Measurements from ENCODE around the gene NFKBIB.
"Not testable (repeated sequence)": the region's sequence is repeated elsewhere in the genome, so short reads cannot be mapped to it uniquely, and the experiment has no call there.

NFKBIB gene

DNA sequence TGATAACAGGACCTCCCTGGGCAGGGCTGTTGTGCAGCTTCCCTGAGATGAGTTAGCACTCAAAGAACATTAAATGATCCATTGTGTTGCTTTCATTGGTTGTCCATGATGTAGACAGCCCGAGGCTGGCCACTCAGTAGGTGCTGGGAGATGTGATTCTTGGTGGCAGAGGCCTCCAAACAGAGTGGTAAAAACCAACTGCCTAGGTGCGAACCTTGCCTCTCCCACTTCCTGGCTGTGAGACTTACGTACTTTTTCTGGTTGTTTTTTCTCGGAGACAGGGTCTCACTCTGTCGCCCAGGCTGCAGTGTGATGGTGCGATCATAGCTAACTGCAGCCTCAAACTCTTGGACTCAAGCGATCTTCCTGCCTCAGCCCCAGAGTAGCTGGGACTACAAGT, 24.6 kb downstream of the NFKBIB start:
- DNase-seq (ENCODE audit: low read depth in 2 of 2, low spot score in 1 of 2): no peak

DNA sequence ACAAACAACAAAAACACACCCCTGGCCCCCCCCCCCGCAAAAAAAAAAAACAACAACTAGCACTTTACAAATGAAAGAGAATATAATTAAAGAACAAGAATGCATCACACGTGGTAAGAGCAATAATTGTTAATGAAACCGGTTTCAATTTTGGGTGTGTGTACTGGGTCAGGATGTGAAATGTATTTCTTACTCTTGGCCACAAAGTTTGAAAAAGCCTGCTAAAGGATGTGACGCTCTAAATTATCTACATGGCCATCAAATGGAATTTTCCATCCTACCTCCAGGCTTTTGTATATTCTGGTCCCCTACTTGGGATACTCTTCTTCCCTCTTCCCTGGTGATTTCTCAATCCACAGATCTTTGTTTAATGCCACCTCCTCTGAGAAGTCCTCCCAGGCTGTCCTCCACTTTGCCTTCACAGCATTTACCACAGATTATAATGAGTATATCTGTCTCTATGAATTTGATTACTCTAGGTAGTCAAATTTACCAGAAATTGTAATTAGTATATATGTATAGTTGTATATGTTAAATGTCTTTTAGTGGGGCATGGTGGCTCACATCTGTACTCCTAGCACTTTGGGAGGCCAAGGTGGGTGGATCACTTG, 28.7 kb downstream of the NFKBIB start:
- DNase-seq (ENCODE audit: low read depth in 2 of 2, low spot score in 1 of 2): no peak

- peak in 1 of 2 donors; percentile 86 for DNase-seq (ENCODE audit: low read depth in 2 of 2, low spot score in 1 of 2)
These were observed 30.4 kb downstream of the NFKBIB start, which contains the start of gene SARS2 for GRCh38 chr19:38929929-38930775. Gene SARS2, minus strand, starts transcription at chr19:38930763. Its CDS starts 27 bp downstream, at chr19:38930736.

GRCh38 chr19:38930776-38931520, 31.2 kb downstream of the NFKBIB start, which contains the start of gene MRPS12:
Gene MRPS12, plus strand, starts transcription at chr19:38930944. Its CDS starts 351 bp downstream, at chr19:38931295.
- DNase-seq (ENCODE audit: low read depth in 2 of 2, low spot score in 1 of 2): peak; percentile 92 to 95

- no peak for DNase-seq (ENCODE audit: low read depth in 2 of 2, low spot score in 1 of 2)
These were observed 31.7 kb downstream of the NFKBIB start for GRCh38 chr19:38931521-38931793.

- no peak for DNase-seq (ENCODE audit: low read depth in 2 of 2, low spot score in 1 of 2)
These were observed 32.8 kb downstream of the NFKBIB start for GRCh38 chr19:38932425-38933179.

DNA sequence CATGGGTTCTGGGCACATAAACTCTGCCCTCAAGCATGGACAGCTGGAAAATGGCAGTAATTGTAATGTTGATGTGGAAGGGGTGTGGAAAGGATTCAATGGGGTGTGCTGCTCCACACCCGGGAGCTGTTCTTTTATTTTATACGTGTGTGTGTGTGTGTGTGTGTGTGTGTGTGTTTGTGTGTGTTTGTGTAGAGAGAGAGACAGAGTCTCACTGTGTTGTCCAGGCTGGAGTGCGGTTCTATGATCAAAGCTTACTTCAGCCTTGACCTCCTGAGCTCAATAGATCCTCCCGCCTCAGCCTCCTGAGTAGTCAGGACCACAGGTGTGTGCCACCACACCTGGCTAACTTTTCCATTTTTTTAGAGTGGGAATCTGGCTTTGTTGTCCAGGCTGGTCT, 33.8 kb downstream of the NFKBIB start:
- DNase-seq (ENCODE audit: low read depth in 2 of 2, low spot score in 1 of 2): no peak

DNA sequence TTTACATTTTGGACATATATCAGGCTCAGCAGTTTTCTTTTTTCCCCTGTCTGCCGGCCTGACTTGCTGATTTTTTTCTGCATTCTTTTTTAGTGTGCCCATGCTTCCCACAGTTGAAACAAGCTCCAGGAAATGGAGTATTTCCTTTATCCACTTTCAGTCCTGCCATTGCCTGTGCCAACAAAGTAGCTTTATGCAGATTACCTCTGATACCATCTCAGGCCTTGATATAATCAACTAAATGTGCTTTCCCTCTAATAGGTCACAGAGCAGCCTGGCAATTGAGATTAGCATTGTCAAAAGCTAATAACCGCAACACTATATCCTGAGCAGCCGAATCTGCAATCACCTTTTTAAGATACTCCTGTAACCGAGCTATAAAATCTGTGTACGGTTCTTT, 40.2 kb downstream of the NFKBIB start:
- no peak for DNase-seq (ENCODE audit: low read depth in 2 of 2, low spot score in 1 of 2)

GRCh38 chr19:38941466-38941865, 41.7 kb downstream of the NFKBIB start:
- not testable (repeated sequence) for DNase-seq (ENCODE audit: low read depth in 2 of 2, low spot score in 1 of 2)

- no peak for DNase-seq (ENCODE audit: low read depth in 2 of 2, low spot score in 1 of 2)
These were observed 42.2 kb downstream of the NFKBIB start for GRCh38 chr19:38941979-38942378.

DNA sequence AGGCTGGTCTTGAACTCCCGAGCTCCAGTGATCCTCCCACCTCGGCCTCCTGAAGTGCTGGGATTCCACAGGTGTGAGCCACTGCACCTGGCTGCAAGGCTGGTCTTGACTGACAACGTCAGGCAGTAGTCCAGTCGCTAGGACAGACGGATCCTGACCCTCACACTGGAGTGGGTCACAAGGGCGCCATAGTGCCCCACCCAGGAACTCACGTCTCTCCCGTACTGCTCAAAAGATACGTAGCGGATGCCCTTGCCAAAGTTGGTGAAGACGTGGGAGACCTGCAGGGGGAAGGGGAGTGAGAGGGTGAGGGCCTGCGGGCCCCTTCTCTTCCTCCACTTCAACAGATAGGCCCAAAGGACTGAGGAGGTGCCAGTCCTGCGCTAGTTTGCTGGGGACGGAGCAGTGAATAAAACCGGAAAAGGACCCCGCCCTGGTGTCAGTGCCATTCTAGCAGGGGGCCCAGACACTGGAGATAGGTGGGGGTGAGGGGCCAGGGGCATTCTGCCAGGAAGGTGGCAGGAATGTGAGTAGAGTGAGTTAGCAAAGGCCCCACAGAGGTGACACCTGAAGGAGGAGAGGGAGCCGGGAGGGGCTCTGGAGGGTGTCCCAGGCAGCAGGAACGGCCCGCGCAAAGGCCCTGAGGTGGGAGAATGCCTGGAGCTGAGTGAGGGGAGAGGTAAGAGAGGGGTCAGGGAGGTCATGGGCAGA, 42.9 kb downstream of the NFKBIB start:
- no peak for DNase-seq (ENCODE audit: low read depth in 2 of 2, low spot score in 1 of 2)

DNA sequence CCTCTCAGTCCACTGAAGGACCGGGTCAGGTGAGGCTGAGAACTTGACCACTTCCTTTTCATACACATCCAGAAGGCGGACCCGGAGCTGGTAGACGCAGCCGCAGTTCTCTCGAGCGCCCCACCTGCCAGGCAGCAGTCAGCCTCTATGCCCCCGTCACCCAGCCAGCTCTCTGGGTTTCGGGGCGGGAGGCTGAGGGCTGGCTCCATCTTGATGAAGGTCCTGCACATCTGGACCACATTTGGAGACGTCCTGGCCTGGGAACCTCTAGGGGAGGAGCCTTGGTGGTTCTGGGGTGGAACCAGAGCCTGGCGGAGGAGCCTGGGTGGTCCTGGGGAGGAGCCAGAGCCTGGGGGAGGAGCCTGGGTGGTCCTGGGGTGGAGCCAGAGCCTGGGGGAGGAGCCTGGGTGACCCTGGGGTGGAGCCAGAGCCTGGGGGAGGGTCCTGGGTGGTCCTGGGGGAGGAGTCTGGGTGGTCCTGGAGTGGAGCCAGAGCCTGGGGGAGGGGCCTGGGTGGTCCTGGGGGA, 45.3 kb downstream of the NFKBIB start:
- DNase-seq (ENCODE audit: low read depth in 2 of 2, low spot score in 1 of 2): no peak

DNA sequence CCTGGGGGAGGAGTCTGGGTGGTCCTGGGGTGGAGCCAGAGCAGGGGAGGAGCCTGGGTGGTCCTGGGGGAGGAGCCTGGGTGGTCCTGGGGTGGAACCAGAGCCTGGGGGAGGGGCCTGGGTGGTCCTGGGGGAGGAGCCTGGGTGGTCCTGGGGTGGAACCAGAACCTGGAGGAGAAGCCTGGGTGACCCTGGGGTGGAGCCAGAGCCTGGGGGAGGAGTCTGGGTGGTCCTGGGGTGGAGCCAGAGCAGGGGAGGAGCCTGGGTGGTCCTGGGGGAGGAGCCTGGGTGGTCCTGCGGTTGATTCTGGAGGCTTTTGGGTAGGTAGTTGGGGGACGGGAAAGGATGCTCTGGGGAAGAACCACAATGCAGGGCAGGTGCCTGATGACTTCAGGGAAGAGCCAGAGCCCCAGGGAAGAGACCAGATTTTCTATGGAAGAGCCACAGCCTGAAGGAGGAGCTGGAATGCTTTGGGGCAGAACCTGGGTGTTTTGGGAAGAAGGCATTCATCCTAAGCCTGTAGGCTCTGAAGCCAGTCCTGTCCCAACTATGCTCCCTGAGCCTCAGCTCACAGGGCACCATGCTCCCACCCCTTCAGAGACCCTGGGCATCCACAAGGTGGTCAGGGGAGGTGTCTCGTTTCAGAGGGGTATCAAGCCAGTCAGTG, 45.9 kb downstream of the NFKBIB start:
- no peak for DNase-seq (ENCODE audit: low read depth in 2 of 2, low spot score in 1 of 2)

DNA sequence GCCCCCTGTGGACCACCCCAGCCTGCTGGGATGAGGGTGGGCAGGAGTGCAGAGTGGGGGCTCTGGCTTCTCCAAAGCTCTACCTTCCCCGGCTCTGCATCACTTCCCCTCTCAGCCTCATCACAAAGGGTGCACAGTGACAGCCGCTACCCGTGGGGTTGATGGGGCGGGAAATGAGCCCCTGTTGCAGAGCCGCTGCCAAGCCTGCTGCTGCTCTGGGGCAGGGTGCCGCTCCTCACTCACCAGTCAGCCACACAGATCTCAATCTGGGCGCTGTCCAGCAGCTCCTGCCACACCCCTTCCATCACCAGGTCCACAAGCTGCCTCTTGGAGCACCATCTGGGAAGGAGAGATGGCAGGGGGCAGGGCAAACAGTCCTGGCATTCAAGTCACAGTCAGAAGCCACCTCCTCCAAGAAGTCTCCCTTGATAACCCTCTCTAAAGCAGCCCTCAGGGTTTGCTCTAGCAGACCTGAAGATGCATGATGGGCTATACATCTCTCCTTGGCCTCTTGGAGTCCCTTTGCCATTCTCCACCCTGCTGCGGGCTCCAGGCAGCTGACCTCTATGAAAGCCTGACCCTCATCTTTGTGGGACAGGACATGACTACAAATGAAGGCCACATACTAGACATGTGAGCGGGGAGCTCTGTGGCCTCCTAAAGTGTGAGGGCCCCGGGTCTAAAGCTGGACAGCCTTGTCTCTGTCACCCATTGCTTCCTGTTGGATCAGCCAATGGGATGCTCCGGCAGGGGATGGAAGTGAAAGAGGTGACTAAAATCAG, 46.7 kb downstream of the NFKBIB start:
- DNase-seq (ENCODE audit: low read depth in 2 of 2, low spot score in 1 of 2): no peak

DNA sequence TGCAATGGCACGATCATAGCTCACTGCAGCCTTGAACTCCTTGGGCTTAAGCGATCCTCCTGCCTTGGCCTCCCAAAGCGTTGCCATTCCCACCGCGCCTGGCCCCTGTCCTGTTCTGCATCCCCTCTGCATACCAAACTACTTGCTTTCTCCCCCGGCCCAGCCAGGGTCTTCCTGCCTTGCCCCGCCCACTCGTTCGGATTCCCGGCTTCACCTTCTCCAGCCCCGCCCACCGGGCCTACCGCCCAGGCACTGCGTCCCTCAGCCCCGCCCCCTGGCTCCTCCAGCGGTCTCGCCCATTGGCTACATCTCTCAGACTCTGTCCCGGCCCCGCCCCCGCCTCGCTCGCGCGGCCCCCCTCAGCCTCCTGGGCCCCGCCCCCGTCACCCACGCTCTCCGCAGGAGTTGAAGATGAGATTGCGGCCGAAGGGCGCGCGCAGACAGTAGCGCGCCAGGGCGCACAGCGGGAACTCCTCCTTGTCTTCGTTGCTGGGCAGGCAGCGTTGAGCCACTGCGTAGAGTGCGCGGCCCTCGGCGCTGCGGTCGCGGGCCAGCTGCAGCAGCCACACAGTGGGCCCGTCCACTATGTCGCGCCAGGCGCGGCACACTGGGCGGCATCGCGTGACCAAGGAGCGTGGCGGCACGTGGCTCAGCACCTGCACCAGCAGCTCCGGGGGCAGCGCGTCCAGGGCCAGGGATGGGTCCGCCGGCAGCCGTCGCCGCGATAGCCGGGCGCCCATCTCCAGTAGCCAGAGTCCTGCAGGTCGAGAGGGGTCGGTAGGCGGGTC, 50.0 kb downstream of the NFKBIB start:
- peak; percentile 30 to 70 for DNase-seq (ENCODE audit: low read depth in 2 of 2, low spot score in 1 of 2)

DNA sequence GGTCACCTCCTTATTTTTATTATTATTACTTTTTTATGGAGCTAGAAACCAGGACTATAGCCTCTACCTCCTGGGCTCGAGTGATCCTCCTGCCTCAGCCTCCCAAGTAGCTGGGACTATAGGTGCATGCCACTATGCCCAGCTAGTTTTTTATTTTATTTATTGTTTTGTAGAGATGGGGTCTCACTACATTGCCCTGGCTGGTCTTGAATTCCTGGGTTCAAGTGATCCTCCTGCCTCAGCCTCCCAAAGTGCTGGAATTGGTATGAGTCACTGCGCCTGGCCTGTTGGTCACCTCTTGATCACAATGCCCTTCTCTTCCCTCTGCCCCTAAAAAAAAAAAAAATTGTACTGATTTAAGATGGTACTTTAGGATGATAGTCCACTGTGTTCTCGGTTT, 51.4 kb downstream of the NFKBIB start:
- DNase-seq (ENCODE audit: low read depth in 2 of 2, low spot score in 1 of 2): no peak

GRCh38 chr19:38952395-38953165, 52.8 kb downstream of the NFKBIB start:
- DNase-seq (ENCODE audit: low read depth in 2 of 2, low spot score in 1 of 2): no peak

DNA sequence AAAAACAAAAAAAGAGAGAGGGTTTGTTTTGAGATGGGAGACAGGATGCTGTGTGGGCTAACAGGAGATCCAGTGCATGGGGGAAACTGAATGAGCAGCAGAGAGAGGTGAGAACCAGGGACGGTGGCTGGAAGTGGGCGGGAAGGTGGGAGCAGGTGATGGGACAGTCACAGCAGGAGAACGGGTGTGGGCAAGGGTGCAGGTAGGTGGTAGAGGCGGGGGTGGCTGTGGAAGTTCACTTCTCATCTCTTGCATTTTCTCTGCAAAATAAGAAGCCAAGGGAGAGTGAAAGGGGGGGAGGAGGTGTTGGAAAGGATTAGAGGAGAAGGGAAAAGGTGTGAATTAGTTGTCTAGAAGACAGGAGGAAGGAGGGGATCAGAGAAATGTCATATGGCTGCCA, 53.9 kb downstream of the NFKBIB start:
- no peak for DNase-seq (ENCODE audit: low read depth in 2 of 2, low spot score in 1 of 2)
